K562 treated with DMSO at 1 percent for 48 hours (cell line): ENCODE data around the gene C19orf85. TPM values are rescaled to one million over a fixed set of nuclear protein-coding genes. Genes with fewer than 3 reads are reported as not detected.

Experiments
- total RNA-seq: library from RNA; unstranded; fragments of 300-600 nt; gene quantifications from 2 replicates; pipeline ENCODE4 v1.2.3, GENCODE V29; 2022; ENCODE audit warnings: low replicate concordance; ENCODE audit errors: extremely low read depth

Gene C19orf85
- total RNA-seq, result not detected in 2 replicates

GRCh38 chr19:55464662-55465054 lies at the start of gene C19orf85:
C19orf85 (minus strand) TSS chr19:55464751; CDS start chr19:55464554, 197 bp downstream.

GRCh38 chr19:55487924-55488687 lies 23.6 kb upstream of the C19orf85 start, which contains the start of gene SSC5D:
SSC5D (plus strand) TSS chr19:55488436; CDS start chr19:55488590, 154 bp downstream.

DNA sequence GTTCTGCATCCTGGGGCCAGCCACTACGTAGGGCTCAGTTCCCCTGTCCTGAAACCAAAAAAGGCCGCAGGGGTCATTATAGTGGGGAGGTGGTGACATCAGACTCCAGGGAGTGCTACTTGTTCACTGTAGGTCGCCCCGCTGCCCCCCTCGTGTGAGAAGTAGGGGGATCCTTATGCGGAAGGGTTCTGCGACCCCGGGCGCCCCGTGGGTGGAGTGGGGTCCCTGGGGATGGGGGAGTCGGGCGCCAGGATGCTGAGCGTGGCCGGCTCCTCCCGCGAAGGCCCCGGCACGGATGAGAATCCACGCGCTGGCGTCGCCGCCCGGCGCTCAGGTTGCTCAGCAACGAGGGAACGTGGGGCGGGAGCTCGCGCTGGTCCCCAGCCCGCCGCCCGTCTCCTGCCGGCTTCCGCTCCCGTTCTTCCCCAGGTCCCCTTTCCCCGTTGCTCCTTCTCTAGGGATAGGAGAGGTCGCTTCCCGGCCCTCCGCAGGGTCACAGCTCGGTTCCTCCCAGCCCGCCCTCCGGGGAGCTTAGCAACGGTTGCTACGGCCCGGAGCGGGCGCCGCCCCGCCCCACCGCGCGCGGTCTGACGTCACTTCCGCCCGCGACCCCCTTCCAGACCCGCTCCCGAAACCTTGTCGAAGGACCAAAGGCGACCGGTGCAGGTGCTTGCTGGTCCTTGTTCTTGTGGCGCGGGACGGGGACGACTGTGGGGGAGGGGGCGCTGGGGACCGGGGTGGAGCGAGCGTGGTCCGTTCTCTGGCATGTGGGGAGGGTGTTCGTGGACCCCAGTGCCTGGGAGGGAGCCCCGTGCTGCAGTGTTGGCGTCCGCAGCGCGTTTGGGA lies 20.3 kb upstream of the C19orf85 start, which contains the start of gene NAT14:
Gene NAT14 (plus strand): TSS at position 596 of the 846 bp plus-strand sequence. CDS start 521 bp downstream, outside the sequence.

GRCh38 chr19:55476100-55476775 lies 11.7 kb upstream of the C19orf85 start, which contains the start of gene ZNF628:
ZNF628 (plus strand) TSS chr19:55476617; CDS start chr19:55479911, 3,294 bp downstream.

GRCh38 chr19:55461259-55461973 lies 3.1 kb downstream of the C19orf85 start, which contains the start of gene ISOC2:
ISOC2 (minus strand) TSS chr19:55461642; CDS start chr19:55456486, 5,156 bp downstream.

GRCh38 chr19:55443045-55443823 lies 21.3 kb downstream of the C19orf85 start, which contains the start of gene SHISA7:
SHISA7 (minus strand) TSS chr19:55443300; CDS start chr19:55442863, 437 bp downstream.

Other genes starting within 250 kb of the C19orf85 start
- gene TMEM86B, start 236.0 kb downstream of the C19orf85 start, total RNA-seq, result not detected in 2 replicates
- gene PPP6R1, start 205.7 kb downstream of the C19orf85 start, total RNA-seq, result 133 TPM in 1 of 2 replicates, not detected in the other
- gene HSPBP1, start 184.6 kb downstream of the C19orf85 start, total RNA-seq, result not detected in 2 replicates
- gene BRSK1, start 180.8 kb downstream of the C19orf85 start, total RNA-seq, result not detected in 2 replicates
- gene TMEM150B, start 139.4 kb downstream of the C19orf85 start, total RNA-seq, result not detected in 2 replicates
- not detected in 2 replicates for gene KMT5C, start 124.9 kb downstream of the C19orf85 start, total RNA-seq
- not detected in 2 replicates for gene COX6B2, start 110.0 kb downstream of the C19orf85 start, total RNA-seq
- not detected in 2 replicates for gene GARIN5B, start 101.5 kb downstream of the C19orf85 start, total RNA-seq
- not detected in 2 replicates for gene IL11, start 94.3 kb downstream of the C19orf85 start, total RNA-seq
- not detected in 2 replicates for gene TMEM190, start 87.9 kb downstream of the C19orf85 start, total RNA-seq
- not detected in 2 replicates for gene TMEM238, start 80.5 kb downstream of the C19orf85 start, total RNA-seq
- gene RPL28, start 78.8 kb downstream of the C19orf85 start, total RNA-seq, result 4,209 and 5,908 TPM in 2 replicates
- 2,967 TPM in 1 of 2 replicates, not detected in the other for gene UBE2S, start 57.0 kb downstream of the C19orf85 start, total RNA-seq
- gene SHISA7, start 21.5 kb downstream of the C19orf85 start, total RNA-seq, result not detected in 2 replicates
- gene ISOC2, start 3.1 kb downstream of the C19orf85 start, total RNA-seq, result not detected in 2 replicates
- not detected in 2 replicates for gene ZNF628, start 11.9 kb upstream of the C19orf85 start, total RNA-seq
- gene NAT14, start 20.4 kb upstream of the C19orf85 start, total RNA-seq, result not detected in 2 replicates
- gene SSC5D, start 23.7 kb upstream of the C19orf85 start, total RNA-seq, result not detected in 2 replicates
- gene SBK2, start 72.4 kb upstream of the C19orf85 start, total RNA-seq, result not detected in 2 replicates
- not detected in 2 replicates for gene SBK3, start 80.8 kb upstream of the C19orf85 start, total RNA-seq
- not detected in 2 replicates for gene ZNF579, start 116.1 kb upstream of the C19orf85 start, total RNA-seq
- gene FIZ1, start 134.8 kb upstream of the C19orf85 start, total RNA-seq, result not detected in 2 replicates
- not detected in 2 replicates for gene ZNF524, start 135.5 kb upstream of the C19orf85 start, total RNA-seq
- gene ZNF865, start 140.9 kb upstream of the C19orf85 start, total RNA-seq, result not detected in 2 replicates
- gene ZNF784, start 159.8 kb upstream of the C19orf85 start, total RNA-seq, result not detected in 2 replicates
- gene ZNF580, start 176.3 kb upstream of the C19orf85 start, total RNA-seq, result not detected in 2 replicates
- not detected in 2 replicates for gene ZNF581, start 178.9 kb upstream of the C19orf85 start, total RNA-seq
- not detected in 2 replicates for gene CCDC106, start 183.5 kb upstream of the C19orf85 start, total RNA-seq
- not detected in 2 replicates for gene U2AF2, start 190.3 kb upstream of the C19orf85 start, total RNA-seq
- not detected in 2 replicates for gene EPN1, start 210.5 kb upstream of the C19orf85 start, total RNA-seq